LNCAP (cell line): ENCODE measurements around the gene GSS.

Experiments
- CTCF ChIP-seq: fragments of 450-650 bp; IDR thresholded peaks from 2 replicates; pipeline ENCODE4 v1.5.1; 2017; ENCODE audit warnings: mild to moderate bottlenecking

The GSS gene

GRCh38 chr20:34990231-34990630 lies 34.6 kb upstream of the GSS start:
- TF ChIP-seq CTCF, result no peak

- no peak for TF ChIP-seq CTCF
These were observed 34.1 kb upstream of the GSS start for GRCh38 chr20:34989670-34990069.

- TF ChIP-seq CTCF, result no peak
These were observed 33.5 kb upstream of the GSS start for GRCh38 chr20:34989118-34989517.

GRCh38 chr20:34988191-34988540 lies 32.6 kb upstream of the GSS start:
- no peak for TF ChIP-seq CTCF

- TF ChIP-seq CTCF, result no peak
These were observed 31.9 kb upstream of the GSS start for GRCh38 chr20:34987288-34988190.

- TF ChIP-seq CTCF, result no peak
These were observed 31.0 kb upstream of the GSS start for GRCh38 chr20:34986311-34987287.

GRCh38 chr20:34985461-34986310 lies 30.1 kb upstream of the GSS start:
- no peak for TF ChIP-seq CTCF
